DOHH2 (cell line): ENCODE measurements around the gene DNAH6.
"Not testable (repeated sequence)": the region's sequence is repeated elsewhere in the genome, so short reads cannot be mapped to it uniquely, and the experiment has no call there.

Experiments used
- H3F3A ChIP-seq: fragments of 200-600 bp; sonication (generic), shearing (Covaris generic); 2 replicates; pipeline ENCODE4 v1.6.0; 2016; ENCODE audit warnings: antibody characterized with exemption, mild to moderate bottlenecking; ENCODE audit not compliant: control insufficient read depth, insufficient read depth
- H3K27ac ChIP-seq: fragments of 200-600 bp; sonication (generic); 2 replicates; pipeline ENCODE4 v1.5.1; 2014; ENCODE audit warnings: low read depth, mild to moderate bottlenecking, low read length, moderate library complexity
- H3K27me3 ChIP-seq: fragments of 200-600 bp; sonication (generic); 2 replicates; pipeline ENCODE4 v1.6.1; 2014; ENCODE audit warnings: mild to moderate bottlenecking, low read length, mixed read lengths; ENCODE audit not compliant: control insufficient read depth
- H3K36me3 ChIP-seq: fragments of 200-600 bp; sonication (generic); 2 replicates; pipeline ENCODE4 v1.6.1; 2014; ENCODE audit warnings: mild to moderate bottlenecking, low read length, moderate library complexity, mixed read lengths; ENCODE audit not compliant: control insufficient read depth
- H3K4me1 ChIP-seq: fragments of 200-600 bp; sonication (generic); 2 replicates; pipeline ENCODE4 v1.6.1; 2014; ENCODE audit warnings: mild to moderate bottlenecking, low read length, mixed read lengths; ENCODE audit not compliant: control insufficient read depth
- H3K4me2 ChIP-seq: fragments of 200-600 bp; sonication (generic); 2 replicates; pipeline ENCODE4 v1.6.0; 2014; ENCODE audit warnings: mild to moderate bottlenecking, low read length, moderate library complexity
- H3K4me3 ChIP-seq: fragments of 200-600 bp; sonication (generic); 2 replicates; pipeline ENCODE4 v1.5.1; 2014; ENCODE audit warnings: mild to moderate bottlenecking, low read length, mixed read lengths
- H3K79me2 ChIP-seq: fragments of 200-600 bp; sonication (generic); 2 replicates; pipeline ENCODE4 v1.6.1; 2014; ENCODE audit warnings: mild to moderate bottlenecking, low read length, mixed read lengths; ENCODE audit not compliant: control insufficient read depth
- H3K9me2 ChIP-seq: fragments of 200-600 bp; sonication (generic); replicated peaks from 2 replicates; pipeline ENCODE4 v1.6.1; 2014; ENCODE audit warnings: mild to moderate bottlenecking, low read length, mixed read lengths; ENCODE audit not compliant: control insufficient read depth
- H3K9me3 ChIP-seq: fragments of 200-600 bp; sonication (generic); 2 replicates; pipeline ENCODE4 v1.6.1; 2014; ENCODE audit warnings: antibody characterized with exemption, low read length, mixed read lengths; ENCODE audit not compliant: control insufficient read depth, insufficient read depth
- H4K20me1 ChIP-seq: fragments of 200-600 bp; sonication (generic); 2 replicates; pipeline ENCODE4 v1.6.0; 2014; ENCODE audit warnings: low read depth, mild to moderate bottlenecking, antibody characterized with exemption, low read length, moderate library complexity; ENCODE audit not compliant: control insufficient read depth, insufficient read depth
- EZH2phosphoT487 ChIP-seq: fragments of 200-600 bp; sonication (generic); IDR thresholded peaks from 2 replicates; pipeline ENCODE4 v1.6.1; 2017; ENCODE audit warnings: borderline replicate concordance, mild to moderate bottlenecking, antibody characterized with exemption, low read length, moderate library complexity, mixed read lengths
- TF ChIP-seq, protein P1 (sequence below): fragments of 200-600 bp; sonication (generic); IDR thresholded peaks from one replicate; pipeline ENCODE4 v1.5.1; 2014; ENCODE audit warnings: antibody characterized with exemption, mild to moderate bottlenecking, low read depth, low read length; ENCODE audit not compliant: poor library complexity, severe bottlenecking

DNAH6 gene

GRCh38 chr2:84516234-84516986, at the start of gene DNAH6:
Gene DNAH6 (plus strand): TSS chr2:84516498. CDS start chr2:84517827, 1,329 bp downstream.
- no peaks in the 10 kb centered on the region for H3K9me2 ChIP-seq
- peak within 1 kb of the TSS; percentile 56 for H3K4me2 ChIP-seq
- H3K36me3 ChIP-seq = no peaks in the 10 kb centered on the region
- H3F3A ChIP-seq = no peaks in the 10 kb centered on the region
- no peak within 1 kb of the TSS for H3K27ac ChIP-seq
- peak within 1 kb of the TSS; percentile 62 for H3K4me3 ChIP-seq
- no peak for TF ChIP-seq EZH2phosphoT487
- TF ChIP-seq, protein P1, sequence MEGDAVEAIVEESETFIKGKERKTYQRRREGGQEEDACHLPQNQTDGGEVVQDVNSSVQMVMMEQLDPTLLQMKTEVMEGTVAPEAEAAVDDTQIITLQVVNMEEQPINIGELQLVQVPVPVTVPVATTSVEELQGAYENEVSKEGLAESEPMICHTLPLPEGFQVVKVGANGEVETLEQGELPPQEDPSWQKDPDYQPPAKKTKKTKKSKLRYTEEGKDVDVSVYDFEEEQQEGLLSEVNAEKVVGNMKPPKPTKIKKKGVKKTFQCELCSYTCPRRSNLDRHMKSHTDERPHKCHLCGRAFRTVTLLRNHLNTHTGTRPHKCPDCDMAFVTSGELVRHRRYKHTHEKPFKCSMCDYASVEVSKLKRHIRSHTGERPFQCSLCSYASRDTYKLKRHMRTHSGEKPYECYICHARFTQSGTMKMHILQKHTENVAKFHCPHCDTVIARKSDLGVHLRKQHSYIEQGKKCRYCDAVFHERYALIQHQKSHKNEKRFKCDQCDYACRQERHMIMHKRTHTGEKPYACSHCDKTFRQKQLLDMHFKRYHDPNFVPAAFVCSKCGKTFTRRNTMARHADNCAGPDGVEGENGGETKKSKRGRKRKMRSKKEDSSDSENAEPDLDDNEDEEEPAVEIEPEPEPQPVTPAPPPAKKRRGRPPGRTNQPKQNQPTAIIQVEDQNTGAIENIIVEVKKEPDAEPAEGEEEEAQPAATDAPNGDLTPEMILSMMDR = no peak
- H3K79me2 ChIP-seq = no peaks in the 10 kb centered on the region
- peaks cover 6% of the 10 kb centered on the region for H3K4me1 ChIP-seq
- H3K9me3 ChIP-seq = no peaks in the 10 kb centered on the region
- no peaks in the 10 kb centered on the region for H4K20me1 ChIP-seq
- peaks cover 5% of the 10 kb centered on the region for H3K27me3 ChIP-seq

- Histone ChIP-seq H3K36me3 (no peaks in the 10 kb centered on the region), H3K4me3 (no peak overlapping the region), H3K4me1 (no peaks in the 10 kb centered on the region), H3K27me3 (no peaks in the 10 kb centered on the region), H3K4me2 (no peak overlapping the region), H3K9me3 (peaks cover 7% of the 10 kb centered on the region; the same call in 1 of the 2 replicates), H3K79me2 (no peaks in the 10 kb centered on the region), H3K27ac (no peak overlapping the region), H3F3A (no peaks in the 10 kb centered on the region), H4K20me1 (no peaks in the 10 kb centered on the region), H3K9me2 (no peaks in the 10 kb centered on the region)
- TF ChIP-seq, protein P1 = no peak
- TF ChIP-seq EZH2phosphoT487 = no peak
Measured at GRCh38 chr2:84467389-84467788, 48.9 kb upstream of the DNAH6 start.

DNA sequence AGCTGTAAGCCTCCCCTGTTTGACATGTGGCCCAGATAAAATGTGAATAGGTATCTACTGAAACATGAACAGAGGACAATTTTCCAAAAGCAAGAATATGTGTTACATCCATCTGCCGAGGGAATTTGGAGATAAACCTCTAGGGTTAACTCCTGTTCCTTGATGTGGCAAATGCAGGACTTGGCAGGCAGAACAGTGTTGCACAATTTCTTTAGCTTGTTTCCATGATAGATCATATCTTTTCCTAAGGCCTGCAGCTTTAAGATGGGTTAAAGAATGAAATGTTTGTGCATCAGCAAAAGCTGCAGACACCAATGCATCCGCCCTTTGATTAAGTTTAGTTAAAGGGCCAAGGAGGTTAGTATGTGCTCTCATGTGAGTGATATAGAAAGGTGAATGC, 43.9 kb upstream of the DNAH6 start:
- not testable (repeated sequence) for H3K9me3 ChIP-seq, H3K36me3 ChIP-seq, H3K4me3 ChIP-seq, H3F3A ChIP-seq, H3K4me2 ChIP-seq, H3K27ac ChIP-seq, H3K79me2 ChIP-seq, H3K9me2 ChIP-seq, H4K20me1 ChIP-seq, H3K4me1 ChIP-seq, H3K27me3 ChIP-seq

- H3K79me2 ChIP-seq = no peaks in the 10 kb centered on the region
- no peaks in the 10 kb centered on the region for H3K36me3 ChIP-seq
- no peak overlapping the region for H3K4me3 ChIP-seq
- no peaks in the 10 kb centered on the region for H3K4me1 ChIP-seq
- no peak overlapping the region for H3K4me2 ChIP-seq
- H3K27ac ChIP-seq = no peak overlapping the region
- TF ChIP-seq, protein P1 = no peak
- TF ChIP-seq EZH2phosphoT487 = no peak
- no peaks in the 10 kb centered on the region for H4K20me1 ChIP-seq
- H3K9me3 ChIP-seq = peaks cover 8% of the 10 kb centered on the region
- H3F3A ChIP-seq = no peaks in the 10 kb centered on the region
- no peaks in the 10 kb centered on the region for H3K9me2 ChIP-seq
- no peaks in the 10 kb centered on the region for H3K27me3 ChIP-seq
Measured at GRCh38 chr2:84472856-84473565, 43.3 kb upstream of the DNAH6 start.
